Heart left ventricle (tissue), 16 donors: Measurements from ENCODE around the gene LIME1. TPM values are rescaled to one million over a fixed set of nuclear protein-coding genes. Genes with fewer than 3 reads are reported as not detected.

ENCODE experiments used
- ATAC-seq, 4 donors: fragments of 200-7000 bp; cut with Tn5 transposase; one replicate each; pipeline ENCODE4 v1.9.1; 2020 to 2022; ENCODE audit warnings: moderate library complexity in 4 of 4, mild to moderate bottlenecking in 3 of 4, moderate number of reproducible peaks in 1 of 4
- DNase-seq, 5 donors: peaks; one replicate each; pipeline ENCODE4 v3.0.0-alpha.2; 2020
- H3K27ac ChIP-seq, 12 donors: fragments of 200-600 bp; sonication (generic) in 4 of 12; one replicate each; pipeline versions ENCODE4 v1.5.0 to v1.8.0; 2016 to 2022; ENCODE audit warnings: mild to moderate bottlenecking in 2 of 12
- H3K27me3 ChIP-seq, 9 donors: fragments of 200-600 bp; sonication (generic) in 2 of 9; one replicate each; pipeline versions ENCODE4 v1.5.1 to v1.8.0; 2016 to 2022; ENCODE audit warnings: mild to moderate bottlenecking in 3 of 9
- H3K36me3 ChIP-seq, 9 donors: fragments of 200-600 bp; sonication (generic) in 2 of 9; one replicate each; pipeline versions ENCODE4 v1.5.0 to v1.8.0; 2018 to 2022; ENCODE audit warnings: mild to moderate bottlenecking in 2 of 9
- H3K4me1 ChIP-seq, 12 donors: fragments of 200-600 bp; sonication (generic) in 4 of 12; one replicate each; pipeline versions ENCODE4 v1.5.0 to v1.8.0; 2016 to 2022; ENCODE audit warnings: mild to moderate bottlenecking in 3 of 12
- H3K4me3 ChIP-seq, 12 donors: fragments of 200-600 bp; sonication (generic) in 4 of 12; one replicate each; pipeline versions ENCODE4 v1.5.0 to v1.8.0; 2017 to 2022; ENCODE audit warnings: mild to moderate bottlenecking in 9 of 12, moderate library complexity in 4 of 12
- H3K9me3 ChIP-seq, 12 donors: fragments of 200-600 bp; sonication (generic) in 4 of 12; one replicate each; pipeline versions ENCODE4 v1.5.0 to v1.8.0; 2016 to 2022; ENCODE audit warnings: mild to moderate bottlenecking in 1 of 12
- POLR2A ChIP-seq, 2 donors: fragments of 450-650 bp; IDR thresholded peaks; one replicate each; pipeline ENCODE4 v1.6.1; 2017; ENCODE audit warnings: antibody characterized with exemption in 2 of 2, mild to moderate bottlenecking in 2 of 2, moderate library complexity in 2 of 2
- WGBS, 4 donors: extraction: QIAGEN DNeasy Blood & Tissue Kit in 2 of 4; methylation state at CpG; one replicate each; pipeline versions ENCODE4 v1.1.5 to v1.1.7; 2013 to 2018; 5-methylcytosine and 5-hydroxymethylcytosine counted together
- intact Hi-C, 10 donors: fragments of 100-400 bp; cut with DNase I; formaldehyde crosslinking; loops; one replicate each; pipeline versions ENCODE4 v1.11.1 to v1.14.2; 2022
- polyA plus RNA-seq, 2 donors: library from polyadenylated mRNA; stranded (reverse); fragments of 200-250 nt; gene quantifications; one replicate each; pipeline ENCODE4 v1.2.3, GENCODE V29; 2013
- total RNA-seq, 9 donors: library from RNA; depleted of rRNA in 2 of 9; stranded (reverse); fragments of >200 nt in 2 of 9; fragmentation: NEBNext Ultra II Directional in 3 of 9; extraction: Animal tissue kit (Norgen Biotek cat#: 25700) in 3 of 9; gene quantifications; one replicate each; pipeline versions ENCODE4 v1.1.0 to v1.2.4, GENCODE V29; 2016 to 2023
- TF ChIP-seq, protein P1 (sequence below), 12 donors: fragments of 200-600 bp; sonication (generic) in 4 of 12; IDR thresholded peaks; one replicate each; pipeline versions ENCODE4 v1.5.0 to v1.8.0; 2018 to 2022; ENCODE audit warnings: antibody characterized with exemption in 12 of 12, mild to moderate bottlenecking in 5 of 12
- donor health status: ischemic (EF 13 %, LVEDD 7.1; RV severe dilation, severe dysfunction).
- donor health status: healthy with polysubstance abuse.
- donor health status: DM: no; HTN: yes; CAD: no.
- donor health status: DM: no; HTN: no; CAD: no.
- donor health status: ischemic (EF 25% LVEDD 6.9; RV normal size, moderate dysfunction).
- donor health status: ischemic (EF 25% LVEDD 5.7; RV mildly dilated, moderate dysfunction).
- donor health status: healthy.
- donor health status: DM: yes; HTN: yes; CAD: no.
- donor health status: ischemic (EF 35%, LVEDD 5.7; RV mildly dilated, moderate dysfunction).
- donor health status: nonischemic (EF 11% LVEDD 7.7; RV severe dilation, severe dysfunction).
- donor health status: DM: yes; HTN: yes; CAD: no.
- donor health status: PGD.
- donor health status: ischemic (EF 29% LVEDD 5.4; RV normal size, mild dysfunction).
- donor health status: nonischemic (EF 23%, LVEDD 6.1; RV moderate dilation, normal function).

The LIME1 gene
- total and polyA plus RNA-seq, 11 donors: 0.95 to 7.1 (median 3.4) TPM

GRCh38 chr20:63741676-63742380, 5.4 kb downstream of the LIME1 start:
- peaks cover 9 to 46% (median 35%) of the 10 kb centered on the region in 12 donors for H3K4me1 ChIP-seq
- 79 to 83% (median 80%) methylated on average over 15 to 30 of the region's 30 CpGs for WGBS, 4 donors

DNA sequence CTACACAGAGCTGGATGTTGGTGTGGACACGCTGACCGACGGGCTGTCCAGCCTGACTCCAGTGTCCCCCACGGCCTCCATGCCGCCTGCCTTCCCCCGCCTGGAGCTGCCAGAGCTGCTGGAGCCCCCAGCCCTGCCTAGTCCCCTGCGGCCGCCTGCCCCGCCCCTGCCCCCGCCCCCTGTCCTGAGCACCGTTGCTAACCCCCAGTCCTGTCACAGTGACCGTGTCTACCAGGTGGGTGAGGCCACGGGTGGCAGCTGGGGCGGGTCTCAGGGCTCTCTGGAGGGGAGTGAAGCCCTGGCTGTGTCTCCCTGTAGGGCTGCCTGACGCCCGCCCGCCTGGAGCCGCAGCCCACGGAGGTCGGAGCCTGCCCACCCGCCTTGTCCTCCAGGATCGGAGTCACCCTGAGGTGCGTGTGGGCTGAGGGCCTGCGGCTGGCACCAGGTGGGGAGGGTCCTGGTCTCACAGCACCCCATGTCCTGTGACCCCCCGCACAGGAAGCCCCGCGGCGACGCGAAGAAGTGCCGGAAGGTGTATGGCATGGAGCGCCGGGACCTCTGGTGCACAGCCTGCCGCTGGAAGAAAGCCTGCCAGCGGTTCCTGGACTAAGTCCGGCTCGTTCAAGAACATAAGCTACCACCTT, 6.0 kb downstream of the LIME1 start:
- intact Hi-C loops: loop anchor here in 1 of 10 donors (5.0 kb wide), 1 partner anchor 85 kb away; no protein-coding TSS in a partner anchor
- Histone ChIP-seq H3K4me1 (peaks cover 8 to 42% (median 31%) of the 10 kb centered on the region in 12 donors), H3K9me3 (no peaks in the 10 kb centered on the region), H3K27me3 (no peaks in the 10 kb centered on the region), H3K27ac (peak overlapping the region in 3 of 12 donors; percentile 1 to 94 (median 92)), H3K4me3 (no peak overlapping the region), H3K36me3 (peaks cover 0 to 54% (median 45%) of the 10 kb centered on the region in 9 donors)
- peak in 1 of 5 donors; percentile 52 for DNase-seq
- 82 to 86% (median 84%) methylated on average over 19 to 37 of the region's 37 CpGs for WGBS, 4 donors
- TF ChIP-seq, protein P1, sequence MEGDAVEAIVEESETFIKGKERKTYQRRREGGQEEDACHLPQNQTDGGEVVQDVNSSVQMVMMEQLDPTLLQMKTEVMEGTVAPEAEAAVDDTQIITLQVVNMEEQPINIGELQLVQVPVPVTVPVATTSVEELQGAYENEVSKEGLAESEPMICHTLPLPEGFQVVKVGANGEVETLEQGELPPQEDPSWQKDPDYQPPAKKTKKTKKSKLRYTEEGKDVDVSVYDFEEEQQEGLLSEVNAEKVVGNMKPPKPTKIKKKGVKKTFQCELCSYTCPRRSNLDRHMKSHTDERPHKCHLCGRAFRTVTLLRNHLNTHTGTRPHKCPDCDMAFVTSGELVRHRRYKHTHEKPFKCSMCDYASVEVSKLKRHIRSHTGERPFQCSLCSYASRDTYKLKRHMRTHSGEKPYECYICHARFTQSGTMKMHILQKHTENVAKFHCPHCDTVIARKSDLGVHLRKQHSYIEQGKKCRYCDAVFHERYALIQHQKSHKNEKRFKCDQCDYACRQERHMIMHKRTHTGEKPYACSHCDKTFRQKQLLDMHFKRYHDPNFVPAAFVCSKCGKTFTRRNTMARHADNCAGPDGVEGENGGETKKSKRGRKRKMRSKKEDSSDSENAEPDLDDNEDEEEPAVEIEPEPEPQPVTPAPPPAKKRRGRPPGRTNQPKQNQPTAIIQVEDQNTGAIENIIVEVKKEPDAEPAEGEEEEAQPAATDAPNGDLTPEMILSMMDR (IDR thresholded peaks at IDR 0.05): no peak
- ATAC-seq: no peak

More at GRCh38 chr20:63741676-63742380, 5.4 kb downstream of the LIME1 start:
- H3K9me3 ChIP-seq: no peaks in the 10 kb centered on the region
- peaks cover 0 to 54% (median 45%) of the 10 kb centered on the region in 9 donors for H3K36me3 ChIP-seq
- no peaks in the 10 kb centered on the region for H3K27me3 ChIP-seq
- ATAC-seq (no peak), DNase-seq (peak in 1 of 5 donors; percentile 65)
- peak overlapping the region in 11 of 12 donors; percentile 88 to 99 (median 94) for H3K27ac ChIP-seq
- peak overlapping the region in 10 of 12 donors; percentile 51 to 81 (median 68) for H3K4me3 ChIP-seq
- TF ChIP-seq POLR2A (IDR thresholded peaks at IDR 0.05): no peak
- TF ChIP-seq, protein P1 (IDR thresholded peaks at IDR 0.05): no peak
- intact Hi-C loops: loop anchor here in 1 of 10 donors (5.0 kb wide), 1 partner anchor 85 kb away; no protein-coding TSS in a partner anchor

GRCh38 chr20:63743210-63743970, 6.9 kb downstream of the LIME1 start:
- 86 to 88% (median 88%) methylated on average over 30 to 31 of the region's 31 CpGs for WGBS, 4 donors
- Histone ChIP-seq H3K9me3 (no peaks in the 10 kb centered on the region), H3K36me3 (peaks cover 0 to 61% (median 45%) of the 10 kb centered on the region in 9 donors), H3K27ac (no peak overlapping the region), H3K4me3 (no peak overlapping the region), H3K27me3 (no peaks in the 10 kb centered on the region), H3K4me1 (peaks cover 5 to 38% (median 22%) of the 10 kb centered on the region in 12 donors)
- TF ChIP-seq, protein P1 (IDR thresholded peaks at IDR 0.05): no peak
- no peak for TF ChIP-seq POLR2A (IDR thresholded peaks at IDR 0.05)
- intact Hi-C loops: loop anchor here in 1 of 10 donors (5.0 kb wide), 1 partner anchor 84 kb away; no protein-coding TSS in a partner anchor
- ATAC-seq (no peak), DNase-seq (peak in 1 of 5 donors; percentile 56)
